Left renal cortex interstitium (tissue), 4 donors: Measurements from ENCODE around the gene SCAP. TPM values are rescaled to one million over a fixed set of nuclear protein-coding genes. Genes with fewer than 3 reads are reported as not detected.
"Not testable (repeated sequence)": the region's sequence is repeated elsewhere in the genome, so short reads cannot be mapped to it uniquely, and the experiment has no call there.

ENCODE experiments used
- DNase-seq, 4 donors: peaks; one replicate each; pipeline ENCODE4 v3.0.0-alpha.2; 2013; ENCODE audit warnings: low read depth in 4 of 4, low spot score in 2 of 4, missing footprints in 1 of 4
- polyA plus RNA-seq, 4 donors: library from polyadenylated mRNA; unstranded; fragments of 120-200 nt; gene quantifications; one replicate each; pipeline ENCODE4 v1.2.1, GENCODE V29; 2013; ENCODE audit not compliant: insufficient read length in 4 of 4

The SCAP gene
- polyA plus RNA-seq, 4 donors, result 67.5 to 97.3 (median 83.5) TPM

- DNase-seq, result no peak
Observed at GRCh38 chr3:47482366-47482765, 6.6 kb upstream of the SCAP start.

- not testable (repeated sequence) for DNase-seq
Observed at GRCh38 chr3:47481763-47482162, 6.0 kb upstream of the SCAP start.

- not testable (repeated sequence) for DNase-seq
Observed at GRCh38 chr3:47480267-47480666, 4.5 kb upstream of the SCAP start.

DNA sequence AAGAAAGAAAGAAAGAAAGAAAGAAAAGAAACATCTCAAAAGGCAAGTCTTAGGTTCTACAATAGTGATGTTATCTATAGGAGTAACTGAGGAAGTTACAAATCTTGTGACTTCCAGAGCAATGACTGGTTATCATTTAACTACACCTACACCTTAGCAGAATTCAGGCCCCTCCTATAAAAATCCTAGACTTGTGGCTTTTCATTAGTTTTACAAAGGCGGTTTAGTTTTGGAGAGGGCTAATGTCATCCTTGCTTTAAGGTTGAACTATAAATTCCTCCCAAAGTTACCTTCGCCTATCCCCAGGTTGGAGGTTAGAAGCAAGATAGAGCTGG lies 4.1 kb upstream of the SCAP start:
- DNase-seq, result no peak

- DNase-seq, result no peak
Observed at GRCh38 chr3:47478022-47478421, 2.3 kb upstream of the SCAP start.

- DNase-seq, result no peak
Observed at GRCh38 chr3:47476644-47477199, 981 bp upstream of the SCAP start.

DNA sequence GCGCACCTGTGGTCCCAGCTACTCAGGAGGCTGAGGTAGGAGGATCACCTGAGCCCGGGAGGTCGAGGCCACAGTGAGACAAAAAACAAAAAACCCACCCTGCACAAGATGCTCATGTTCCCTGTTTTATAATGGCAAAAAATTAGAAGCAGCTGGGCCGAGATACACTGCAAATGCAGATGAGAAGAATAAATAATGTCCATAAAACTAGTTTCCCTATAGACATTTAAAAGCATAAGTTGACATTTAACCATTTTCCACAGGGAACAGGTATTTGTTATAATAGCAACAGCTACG lies 537 bp upstream of the SCAP start:
- DNase-seq, result no peak

DNA sequence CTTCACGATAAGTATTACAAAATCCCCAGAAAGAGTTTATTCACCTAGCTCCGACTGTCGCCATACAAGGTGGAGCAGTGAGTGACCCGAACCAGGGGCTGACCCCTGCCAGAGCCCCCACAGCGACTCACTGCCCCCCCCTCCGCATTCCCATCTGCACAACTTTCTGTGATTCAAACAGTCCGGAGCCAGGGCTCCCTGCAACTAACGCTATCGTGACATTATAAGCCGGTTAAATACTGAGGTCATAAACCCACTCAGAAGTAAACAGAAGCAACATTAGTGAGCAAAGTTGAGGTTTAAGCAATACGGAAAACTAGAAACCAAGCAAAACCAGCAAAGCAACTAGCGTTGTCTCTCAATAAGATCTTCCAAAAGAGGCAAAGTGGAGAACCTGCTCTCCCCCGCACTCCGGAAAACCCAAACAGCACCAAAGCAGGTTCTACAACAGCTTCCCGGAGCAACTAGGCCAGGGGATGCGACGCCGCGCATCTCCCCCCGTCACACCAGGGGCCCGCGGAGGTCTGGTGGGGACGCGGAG lies 642 bp downstream of the SCAP start:
- DNase-seq, result peak in 3 of 4 donors; percentile 2 to 39 (median 24)

GRCh38 chr3:47473391-47473790 lies 2.4 kb downstream of the SCAP start:
- no peak for DNase-seq

DNA sequence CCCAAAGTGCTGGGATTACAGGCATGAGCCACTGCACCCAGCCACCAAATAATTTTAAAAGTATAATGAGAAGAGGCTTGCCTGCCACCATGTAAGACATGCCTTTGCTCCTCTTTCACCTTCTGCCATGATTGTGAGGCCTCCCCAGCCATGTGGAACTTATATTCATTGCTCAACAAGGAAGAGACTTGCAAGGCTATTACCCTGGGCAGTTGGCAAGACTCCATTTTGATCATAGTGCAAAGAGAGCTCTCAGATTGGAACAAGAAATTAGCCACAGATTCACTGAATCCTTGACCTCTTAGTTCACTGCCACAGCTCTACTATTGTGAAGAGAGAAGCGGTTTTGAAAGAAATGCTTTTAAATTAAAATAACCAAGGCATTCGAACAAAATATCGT lies 6.1 kb downstream of the SCAP start:
- DNase-seq, result no peak

DNA sequence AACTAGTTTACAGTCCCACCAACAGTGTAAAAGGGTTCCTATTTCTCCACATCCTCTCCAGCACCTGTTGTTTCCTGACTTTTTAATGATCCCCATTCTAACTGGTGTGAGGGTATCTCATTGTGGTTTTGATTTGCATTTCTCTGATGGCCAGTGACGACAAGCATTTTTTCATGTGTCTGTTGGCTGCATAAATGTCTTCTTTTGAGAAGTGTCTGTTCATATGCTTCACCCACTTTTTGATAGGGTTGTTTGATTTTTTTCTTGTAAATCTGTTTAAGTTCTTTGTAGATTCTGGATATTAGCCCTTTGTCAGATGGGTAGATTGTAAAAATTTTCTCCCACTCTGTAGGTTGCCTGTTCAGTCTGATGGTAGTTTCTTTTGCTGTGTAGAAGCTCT lies 7.4 kb downstream of the SCAP start:
- not testable (repeated sequence) for DNase-seq

GRCh38 chr3:47464588-47464987 lies 11.2 kb downstream of the SCAP start:
- no peak for DNase-seq

- DNase-seq, result not testable (repeated sequence)
Observed at GRCh38 chr3:47459534-47460085, 16.1 kb downstream of the SCAP start.

DNA sequence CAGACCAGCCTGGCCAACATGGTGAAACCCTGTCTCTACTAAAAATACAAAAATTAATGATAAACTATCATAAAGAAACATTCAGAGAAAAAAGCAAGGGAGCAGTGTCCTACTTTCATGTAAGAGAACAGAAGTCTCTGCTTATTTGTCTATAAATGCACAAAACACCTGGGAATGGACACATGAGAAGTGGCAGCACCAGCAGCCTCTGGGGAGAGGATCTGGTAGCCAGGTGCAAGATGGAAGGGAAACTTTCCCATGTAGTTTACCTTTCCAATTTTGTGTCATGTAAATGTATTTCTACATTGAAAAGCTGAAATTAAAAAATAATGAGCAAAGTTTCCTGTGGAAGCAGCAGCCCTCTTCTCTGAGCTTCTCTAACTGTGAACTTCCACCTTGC lies 18.8 kb downstream of the SCAP start:
- DNase-seq, result no peak

DNA sequence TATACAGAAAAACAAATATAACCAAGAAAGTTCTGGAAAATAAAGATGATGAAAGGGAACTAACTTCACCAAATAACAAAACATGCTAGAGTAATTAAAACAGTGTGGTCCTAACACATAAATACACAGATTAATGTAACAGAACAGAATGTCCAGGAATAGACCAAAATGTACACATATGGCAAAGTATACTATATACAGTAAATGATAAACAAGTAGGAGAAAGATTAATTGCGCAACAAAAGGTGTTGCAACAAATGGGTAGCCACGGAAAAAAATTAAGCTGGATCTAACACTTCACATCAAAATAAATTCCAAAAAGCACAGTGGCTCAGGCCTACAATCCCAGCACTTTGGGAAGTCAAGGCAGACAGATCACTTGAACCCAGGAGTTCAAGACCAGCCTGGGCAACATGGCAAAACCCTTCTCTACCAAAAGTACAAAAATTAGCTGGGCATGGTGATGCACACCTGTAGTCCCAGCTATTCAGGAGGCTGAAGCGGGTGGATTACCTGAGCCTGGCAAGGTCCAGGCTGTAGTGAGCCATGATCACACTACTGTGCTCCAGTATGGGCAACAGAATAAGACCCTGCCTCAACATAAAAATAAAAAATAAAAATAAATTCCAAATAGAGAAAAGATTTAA lies 19.8 kb downstream of the SCAP start:
- no peak for DNase-seq

GRCh38 chr3:47452453-47453215 lies 23.1 kb downstream of the SCAP start:
- DNase-seq, result no peak

GRCh38 chr3:47444103-47444502 lies 31.6 kb downstream of the SCAP start:
- DNase-seq, result no peak

- no peak for DNase-seq
Observed at GRCh38 chr3:47443611-47443995, 32.1 kb downstream of the SCAP start.

- DNase-seq, result no peak
Observed at GRCh38 chr3:47441796-47442551, 33.8 kb downstream of the SCAP start.

GRCh38 chr3:47440131-47440530 lies 35.6 kb downstream of the SCAP start:
- no peak for DNase-seq

GRCh38 chr3:47436180-47436579 lies 39.6 kb downstream of the SCAP start:
- no peak for DNase-seq
